Peyer's patch (tissue), 4 donors: ENCODE measurements around the gene UST. TPM values are rescaled to one million over a fixed set of nuclear protein-coding genes. Genes with fewer than 3 reads are reported as not detected.
"Not testable (repeated sequence)": the region's sequence is repeated elsewhere in the genome, so short reads cannot be mapped to it uniquely, and the experiment has no call there.

Experiments
- DNase-seq, 3 donors: peaks; one replicate each; pipeline ENCODE4 v3.0.0-alpha.2; 2017 to 2019
- H3K27ac ChIP-seq, 4 donors: fragments of 200-600 bp; sonication (generic); one replicate each; pipeline ENCODE4 v1.5.1; 2016 to 2019
- H3K27me3 ChIP-seq, 2 donors: fragments of 200-600 bp; sonication (generic); one replicate each; pipeline ENCODE4 v1.5.1; 2019
- H3K36me3 ChIP-seq, 3 donors: fragments of 200-600 bp; sonication (generic); one replicate each; pipeline ENCODE4 v1.5.1; 2016 to 2019
- H3K4me1 ChIP-seq, 4 donors: fragments of 200-600 bp; sonication (generic); one replicate each; pipeline ENCODE4 v1.5.1; 2016 to 2019
- H3K4me3 ChIP-seq, 4 donors: fragments of 200-600 bp; sonication (generic); 1 replicate in 3 of 4; 2 replicates in 1 of 4; pipeline ENCODE4 v1.5.1; 2016 to 2019; ENCODE audit warnings: mild to moderate bottlenecking in 1 of 4
- H3K9me3 ChIP-seq, 4 donors: fragments of 200-600 bp; sonication (generic); one replicate each; pipeline ENCODE4 v1.5.1; 2016 to 2019; ENCODE audit warnings: mild to moderate bottlenecking in 1 of 4
- POLR2A ChIP-seq, 2 donors: fragments of 450-650 bp; IDR thresholded peaks; one replicate each; pipeline ENCODE4 v1.5.1; 2017; ENCODE audit warnings: antibody characterized with exemption in 2 of 2, mild to moderate bottlenecking in 2 of 2, moderate library complexity in 2 of 2
- total RNA-seq, 4 donors: library from RNA; depleted of rRNA; stranded (reverse); fragments of >200 nt; gene quantifications; one replicate each; pipeline ENCODE4 v1.1.0, GENCODE V29; 2016
- TF ChIP-seq, protein P1 (sequence below), 6 experiments: fragments of 450-650 bp in 4 of 6; fragments of 200-600 bp in 2 of 6; sonication (generic) in 1 of 6; IDR thresholded peaks; one replicate each; pipeline ENCODE4 v1.5.1; 2017 to 2019; ENCODE audit warnings: antibody characterized with exemption in 6 of 6, mild to moderate bottlenecking in 3 of 6, moderate library complexity in 1 of 6

UST gene
- total RNA-seq, 4 donors from 2014 or later: 3.0 to 37.1 (median 4.6) TPM

DNA sequence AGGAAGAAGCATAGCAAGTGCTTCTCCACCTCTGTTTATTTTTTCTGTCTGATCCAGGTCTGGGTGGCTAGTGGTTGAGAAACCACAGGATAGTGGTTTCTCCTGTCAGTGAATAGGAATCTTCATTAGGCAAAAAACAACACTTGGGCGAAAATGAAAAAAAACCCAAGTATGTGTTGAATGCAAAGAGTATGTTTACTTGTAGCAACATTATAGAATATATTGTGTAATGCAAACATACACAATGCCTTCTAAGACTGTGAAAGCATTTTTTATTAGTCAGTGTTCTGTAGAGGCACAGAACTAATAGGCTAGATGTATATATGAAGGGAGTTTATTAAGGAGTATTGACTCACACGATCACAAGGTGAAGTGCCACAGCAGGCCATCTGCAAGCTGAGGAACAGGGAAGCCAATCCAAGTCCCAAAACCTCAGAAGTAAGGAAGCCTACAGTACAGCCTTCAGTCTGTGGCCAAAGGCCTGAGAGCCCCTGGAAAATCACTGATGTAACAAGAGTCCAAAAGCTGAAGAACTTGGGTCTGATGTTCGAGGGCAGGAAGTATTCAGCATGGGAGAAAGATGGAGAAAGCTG lies 111.1 kb downstream of the UST start:
- no peak overlapping the region for H3K4me3 ChIP-seq
- H3K4me1 ChIP-seq: peaks cover 0 to 3% (median 0%) of the 10 kb centered on the region in 4 donors
- TF ChIP-seq POLR2A (IDR thresholded peaks at IDR 0.05): no peak
- TF ChIP-seq, protein P1, sequence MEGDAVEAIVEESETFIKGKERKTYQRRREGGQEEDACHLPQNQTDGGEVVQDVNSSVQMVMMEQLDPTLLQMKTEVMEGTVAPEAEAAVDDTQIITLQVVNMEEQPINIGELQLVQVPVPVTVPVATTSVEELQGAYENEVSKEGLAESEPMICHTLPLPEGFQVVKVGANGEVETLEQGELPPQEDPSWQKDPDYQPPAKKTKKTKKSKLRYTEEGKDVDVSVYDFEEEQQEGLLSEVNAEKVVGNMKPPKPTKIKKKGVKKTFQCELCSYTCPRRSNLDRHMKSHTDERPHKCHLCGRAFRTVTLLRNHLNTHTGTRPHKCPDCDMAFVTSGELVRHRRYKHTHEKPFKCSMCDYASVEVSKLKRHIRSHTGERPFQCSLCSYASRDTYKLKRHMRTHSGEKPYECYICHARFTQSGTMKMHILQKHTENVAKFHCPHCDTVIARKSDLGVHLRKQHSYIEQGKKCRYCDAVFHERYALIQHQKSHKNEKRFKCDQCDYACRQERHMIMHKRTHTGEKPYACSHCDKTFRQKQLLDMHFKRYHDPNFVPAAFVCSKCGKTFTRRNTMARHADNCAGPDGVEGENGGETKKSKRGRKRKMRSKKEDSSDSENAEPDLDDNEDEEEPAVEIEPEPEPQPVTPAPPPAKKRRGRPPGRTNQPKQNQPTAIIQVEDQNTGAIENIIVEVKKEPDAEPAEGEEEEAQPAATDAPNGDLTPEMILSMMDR (IDR thresholded peaks at IDR 0.05): no peak
- no peaks in the 10 kb centered on the region for H3K9me3 ChIP-seq
- H3K27ac ChIP-seq: no peak overlapping the region
- DNase-seq: no peak
- H3K27me3 ChIP-seq: no peaks in the 10 kb centered on the region
- no peaks in the 10 kb centered on the region for H3K36me3 ChIP-seq

DNA sequence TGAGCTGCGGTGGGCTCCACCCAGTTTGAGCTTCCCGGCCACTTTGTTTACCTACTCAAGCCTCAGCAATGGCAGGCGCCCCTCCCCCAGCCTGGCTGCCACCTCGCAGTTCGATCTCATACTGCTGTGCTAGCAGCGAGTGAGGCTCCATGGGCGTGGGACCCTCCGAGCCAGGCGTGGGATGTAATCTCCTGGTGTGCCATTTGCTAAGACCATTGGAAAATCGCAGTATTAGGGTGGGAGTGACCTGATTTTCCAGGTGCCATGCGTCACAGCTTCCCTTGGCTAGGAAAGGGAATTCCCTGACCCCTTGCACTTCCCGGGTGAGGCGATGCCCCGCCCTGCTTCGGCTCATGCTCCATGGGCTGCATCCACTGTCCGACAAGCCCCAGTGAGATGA lies 117.3 kb downstream of the UST start:
- H3K27me3 ChIP-seq, H3K4me3 ChIP-seq, H3K36me3 ChIP-seq, DNase-seq, H3K9me3 ChIP-seq, H3K27ac ChIP-seq, H3K4me1 ChIP-seq: not testable (repeated sequence)

DNA sequence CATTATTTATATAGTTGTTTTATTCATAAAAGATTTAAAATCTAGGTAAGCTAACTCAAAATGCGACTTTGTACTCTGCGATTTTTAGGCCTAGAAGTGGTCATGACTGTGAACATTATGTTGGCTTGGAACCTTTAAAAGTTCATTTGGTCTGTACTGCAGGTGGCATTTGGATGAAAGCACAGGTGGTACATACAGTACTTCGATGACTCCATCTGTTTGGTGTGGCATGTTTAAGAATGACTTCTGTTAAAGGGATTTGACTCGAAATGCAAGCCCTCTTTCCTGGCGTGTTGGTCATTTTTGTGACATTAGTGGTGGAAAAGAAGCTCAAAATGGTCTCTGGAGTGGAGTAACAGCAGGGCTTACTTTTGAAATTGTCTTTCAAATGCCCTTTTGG lies 118.1 kb downstream of the UST start:
- no peak overlapping the region for H3K27ac ChIP-seq
- no peaks in the 10 kb centered on the region for H3K36me3 ChIP-seq
- H3K27me3 ChIP-seq: no peaks in the 10 kb centered on the region
- DNase-seq: no peak
- no peak overlapping the region for H3K4me3 ChIP-seq
- TF ChIP-seq, protein P1 (IDR thresholded peaks at IDR 0.05): no peak
- TF ChIP-seq POLR2A (IDR thresholded peaks at IDR 0.05): no peak
- H3K4me1 ChIP-seq: no peaks in the 10 kb centered on the region
- no peaks in the 10 kb centered on the region for H3K9me3 ChIP-seq

DNA sequence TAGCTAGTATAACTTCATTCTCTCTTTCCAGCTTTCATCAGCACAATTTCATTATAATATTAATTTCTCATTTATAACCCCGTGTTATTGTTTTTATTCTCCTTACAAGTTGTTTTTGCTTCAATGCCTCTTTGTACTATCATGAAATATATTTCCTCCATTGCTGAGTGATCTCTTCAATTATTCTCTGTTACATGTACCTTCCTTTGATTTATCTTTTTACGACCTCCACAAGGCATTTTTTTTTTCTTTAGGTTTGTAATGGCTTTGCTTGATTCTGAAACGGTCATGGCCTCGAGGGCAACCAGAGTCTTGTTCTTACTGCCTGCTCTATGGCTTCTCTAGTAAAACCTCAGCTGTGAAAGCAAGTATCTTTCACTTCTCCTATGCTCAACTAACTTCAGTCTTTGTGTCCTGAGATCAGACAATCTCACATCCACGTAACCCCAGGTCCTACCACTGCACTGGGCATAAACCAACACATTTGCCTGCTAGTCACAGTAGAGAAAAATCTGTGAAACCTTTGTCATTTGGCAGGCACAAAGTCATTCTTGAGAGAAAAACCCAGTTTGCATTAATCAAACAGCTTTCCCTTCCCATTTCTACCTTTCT lies 119.9 kb downstream of the UST start:
- TF ChIP-seq, protein P1 (IDR thresholded peaks at IDR 0.05): no peak
- TF ChIP-seq POLR2A (IDR thresholded peaks at IDR 0.05): no peak

DNA sequence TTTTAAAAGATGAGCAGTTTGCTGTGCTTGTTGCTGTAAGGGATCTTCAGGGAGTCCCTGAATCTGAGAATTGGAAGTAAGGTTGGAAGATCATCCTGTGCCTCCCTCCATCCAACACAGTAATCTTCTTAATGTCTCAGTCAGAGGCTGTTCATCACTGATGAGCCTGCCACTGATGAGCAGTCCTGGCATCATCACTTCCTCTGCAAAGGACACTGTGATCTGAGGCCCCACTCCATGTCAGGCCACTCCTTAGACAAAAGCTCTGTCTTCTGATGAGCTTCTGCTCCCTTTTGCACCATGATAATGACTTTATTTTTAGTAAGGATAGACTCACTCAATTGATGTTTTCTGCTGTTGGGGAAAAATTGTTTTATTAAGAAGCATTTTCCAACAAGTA lies 121.0 kb downstream of the UST start:
- H3K27me3 ChIP-seq: no peaks in the 10 kb centered on the region
- H3K9me3 ChIP-seq: no peaks in the 10 kb centered on the region
- DNase-seq: no peak
- no peaks in the 10 kb centered on the region for H3K4me1 ChIP-seq
- peak overlapping the region in 1 of 4 donors; percentile 21 for H3K27ac ChIP-seq
- no peaks in the 10 kb centered on the region for H3K36me3 ChIP-seq
- H3K4me3 ChIP-seq: no peak overlapping the region
- TF ChIP-seq, protein P1 (IDR thresholded peaks at IDR 0.05): no peak
- TF ChIP-seq POLR2A (IDR thresholded peaks at IDR 0.05): no peak

More for the DNA sequence above, 119.9 kb downstream of the UST start:
- H3K9me3 ChIP-seq: no peaks in the 10 kb centered on the region
- no peak overlapping the region for H3K4me3 ChIP-seq
- no peaks in the 10 kb centered on the region for H3K4me1 ChIP-seq
- DNase-seq: peak in 1 of 3 donors; percentile 21
- H3K36me3 ChIP-seq: no peaks in the 10 kb centered on the region
- peak overlapping the region in 2 of 4 donors; percentile 9 to 21 for H3K27ac ChIP-seq
- H3K27me3 ChIP-seq: no peaks in the 10 kb centered on the region

DNA sequence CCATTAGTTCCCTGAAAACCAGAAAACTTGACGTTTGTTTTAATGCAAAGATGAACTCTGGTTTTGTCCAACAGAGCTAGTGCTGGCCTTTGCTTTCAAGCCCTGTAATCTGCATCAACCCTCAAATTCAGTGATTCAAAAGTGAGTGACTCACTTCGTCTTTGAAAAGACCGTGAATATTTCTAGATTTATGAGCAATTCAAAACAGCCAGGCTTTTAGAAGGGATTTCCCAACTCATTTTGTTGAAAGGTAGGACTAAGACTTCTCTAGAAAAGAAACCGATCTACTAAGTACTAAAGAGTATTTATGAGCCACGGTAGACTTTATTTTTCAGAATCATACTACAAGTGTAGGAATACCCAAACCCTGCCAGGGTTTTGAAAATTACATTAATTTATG lies 121.5 kb downstream of the UST start:
- Histone ChIP-seq H3K4me1 (no peaks in the 10 kb centered on the region), H3K27ac (no peak overlapping the region), H3K27me3 (no peaks in the 10 kb centered on the region), H3K36me3 (no peaks in the 10 kb centered on the region), H3K4me3 (no peak overlapping the region), H3K9me3 (no peaks in the 10 kb centered on the region)
- TF ChIP-seq, protein P1 (IDR thresholded peaks at IDR 0.05): no peak
- TF ChIP-seq POLR2A (IDR thresholded peaks at IDR 0.05): no peak
- DNase-seq: no peak
